Measurements from ENCODE around the gene CSNK2A2.

CSNK2A2 gene

DNA sequence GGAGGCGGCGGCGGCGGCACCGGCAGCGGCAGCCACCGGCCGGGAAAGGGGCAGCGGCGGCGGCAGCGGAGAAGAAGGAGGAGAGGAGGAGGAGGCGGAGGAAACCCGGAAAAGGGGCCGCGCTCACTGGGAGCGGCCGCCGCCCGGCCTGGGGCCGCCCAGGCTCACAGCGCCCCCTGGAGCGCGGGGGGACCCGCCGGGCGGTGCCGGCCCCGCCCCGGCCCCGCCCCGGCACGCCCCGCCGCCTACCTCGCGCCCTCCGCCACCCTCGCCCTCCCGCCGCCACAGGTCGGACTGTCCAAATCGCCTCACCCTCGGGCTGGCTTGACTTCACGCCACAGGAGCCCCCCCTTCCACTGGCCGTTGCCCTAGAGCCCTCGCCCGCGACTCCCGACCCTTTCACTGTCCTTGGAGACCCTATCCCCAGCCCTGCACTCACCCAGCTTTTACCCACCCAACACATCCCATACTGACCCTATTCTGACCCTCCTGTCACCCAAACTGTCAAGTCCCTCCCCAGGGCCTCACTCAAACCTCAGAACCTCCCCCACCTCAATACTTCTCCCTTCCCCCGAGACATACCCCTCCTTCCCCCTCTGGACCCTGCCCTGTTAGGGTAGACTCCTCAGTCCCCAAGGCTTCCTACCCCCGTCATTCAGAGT, at the start of gene CSNK2A2:
CSNK2A2 (minus strand) TSS at position 85 of the 662 bp plus-strand sequence. CDS start 370 bp downstream, outside the sequence.
- in situ Hi-C loops (cut with MboI; ENCODE audit: low sequenced_read_pairs) = no loop called here

DNA sequence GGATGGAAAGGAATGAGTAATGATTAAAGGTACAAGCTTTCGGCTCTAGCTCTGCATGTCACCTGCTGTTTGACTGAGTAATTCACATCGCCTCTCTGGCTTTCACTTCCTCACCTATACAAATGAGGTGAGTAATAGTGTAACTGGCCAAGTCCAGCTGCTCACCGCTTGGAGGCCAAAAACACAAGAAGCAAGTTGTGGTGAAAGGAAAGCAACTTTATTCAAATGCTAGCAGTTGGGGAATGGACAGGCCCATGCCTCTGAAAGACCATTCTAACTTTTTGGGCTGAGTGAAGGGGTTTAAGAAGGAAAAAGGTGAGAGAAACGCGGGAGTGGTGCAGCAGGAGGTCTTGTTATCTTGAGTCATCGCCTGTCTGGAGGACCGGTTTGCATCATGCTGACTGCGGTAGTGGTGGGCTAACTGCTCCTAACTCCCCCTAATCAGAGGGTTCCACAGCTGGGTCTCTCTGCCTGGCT, 45.7 kb upstream of the CSNK2A2 start:
- in situ Hi-C loops (cut with MboI; ENCODE audit: low sequenced_read_pairs) = no loop called here

DNA sequence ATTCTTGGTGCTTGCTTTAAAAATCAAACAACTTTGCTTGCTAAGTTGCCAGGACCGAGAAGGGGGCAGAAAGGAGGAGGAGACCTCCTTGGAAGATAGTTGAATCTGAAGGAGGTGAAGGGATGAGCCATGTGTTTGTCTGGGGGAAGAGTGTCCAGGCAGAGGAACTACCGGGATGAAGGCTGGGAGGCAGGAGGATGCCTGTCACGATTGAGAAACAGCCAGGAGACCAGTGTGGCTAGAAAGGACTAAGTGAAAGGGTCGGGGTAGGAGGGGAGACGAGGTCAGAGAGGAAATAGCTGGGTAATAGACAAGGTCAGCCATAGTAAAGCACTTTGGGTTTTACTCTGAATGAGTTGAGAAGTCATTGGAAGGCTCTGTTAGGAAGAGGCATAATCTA, 38.9 kb upstream of the CSNK2A2 start:
- in situ Hi-C loops (cut with MboI; ENCODE audit: low sequenced_read_pairs) = no loop called here

DNA sequence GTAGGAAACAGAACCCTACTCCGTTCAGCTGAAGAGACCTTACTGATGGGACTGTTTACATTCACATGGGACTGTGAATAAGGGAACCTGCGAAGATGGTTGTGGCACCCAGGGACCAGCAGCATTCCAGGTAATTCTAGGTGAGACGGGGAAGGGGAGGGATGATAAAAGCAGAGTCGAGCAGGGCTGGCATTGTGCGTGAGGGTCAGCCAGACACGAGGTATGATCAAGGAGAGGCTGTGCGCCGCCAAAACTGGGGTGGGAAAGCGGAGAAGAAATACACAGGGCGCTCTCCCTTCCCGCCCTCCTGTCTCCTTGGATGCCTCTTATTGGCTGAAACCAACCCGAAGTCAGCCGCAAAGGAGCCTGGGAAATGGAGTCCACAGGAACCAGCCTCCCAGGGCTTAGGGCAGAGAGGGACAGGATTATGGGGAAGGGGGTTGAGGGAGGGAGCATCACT, 38.4 kb upstream of the CSNK2A2 start:
- in situ Hi-C loops (cut with MboI; ENCODE audit: low sequenced_read_pairs) = no loop called here

DNA sequence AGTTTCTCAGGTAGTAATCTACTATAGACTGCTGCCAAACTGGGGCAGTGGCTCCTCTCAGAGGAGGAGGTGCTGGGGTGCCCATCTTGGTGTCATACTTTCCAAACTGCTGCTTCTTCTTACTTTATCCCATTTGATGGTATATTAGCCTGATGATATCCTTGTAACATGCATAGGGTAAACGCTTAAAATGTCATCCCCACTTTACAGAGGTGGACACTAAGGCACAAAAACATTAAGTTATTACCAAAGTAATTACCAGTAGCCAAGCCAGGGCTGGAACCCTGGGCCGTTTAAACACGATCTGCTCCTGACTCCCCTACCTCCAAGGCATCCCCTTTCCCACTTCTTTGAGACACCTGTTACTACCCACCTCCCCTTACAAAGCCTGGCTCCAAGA, 37.8 kb upstream of the CSNK2A2 start:
- in situ Hi-C loops (cut with MboI; ENCODE audit: low sequenced_read_pairs) = no loop called here

DNA sequence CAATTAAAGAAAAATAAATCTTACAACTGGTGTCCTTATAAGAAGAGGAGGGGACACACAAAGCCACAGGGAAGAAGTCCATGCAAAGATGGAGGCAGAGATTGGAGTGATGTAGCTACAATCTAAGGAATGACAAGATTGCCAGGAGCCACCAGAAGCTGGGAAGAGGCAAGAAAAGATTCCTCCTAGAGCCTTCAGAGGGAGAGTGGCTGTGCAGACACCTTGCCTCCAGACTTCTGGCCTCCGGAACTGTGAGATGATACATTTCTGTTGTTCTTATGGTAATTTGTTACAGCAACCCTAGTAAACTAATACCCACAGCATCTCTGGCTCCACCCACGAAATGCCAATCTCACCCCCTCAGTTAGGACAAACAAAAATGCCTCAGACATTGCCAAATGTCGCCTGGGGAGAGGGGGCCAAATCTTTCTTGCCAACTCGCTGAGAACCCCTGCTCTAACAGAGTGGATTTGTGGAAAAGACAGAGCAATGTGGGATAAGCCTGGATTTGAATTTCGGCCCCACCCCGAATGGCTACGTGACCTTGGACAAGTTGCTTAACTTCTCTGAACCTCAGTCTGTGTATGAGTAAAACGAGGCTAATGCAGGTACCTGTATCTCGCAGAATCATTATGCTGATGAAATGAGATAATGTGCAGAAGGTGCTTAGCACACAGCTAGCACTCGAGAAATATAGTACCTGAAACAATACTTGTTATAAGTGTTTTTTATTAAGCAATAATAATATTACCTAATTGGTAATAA, 37.1 kb upstream of the CSNK2A2 start:
- in situ Hi-C loops (cut with MboI; ENCODE audit: low sequenced_read_pairs) = no loop called here

DNA sequence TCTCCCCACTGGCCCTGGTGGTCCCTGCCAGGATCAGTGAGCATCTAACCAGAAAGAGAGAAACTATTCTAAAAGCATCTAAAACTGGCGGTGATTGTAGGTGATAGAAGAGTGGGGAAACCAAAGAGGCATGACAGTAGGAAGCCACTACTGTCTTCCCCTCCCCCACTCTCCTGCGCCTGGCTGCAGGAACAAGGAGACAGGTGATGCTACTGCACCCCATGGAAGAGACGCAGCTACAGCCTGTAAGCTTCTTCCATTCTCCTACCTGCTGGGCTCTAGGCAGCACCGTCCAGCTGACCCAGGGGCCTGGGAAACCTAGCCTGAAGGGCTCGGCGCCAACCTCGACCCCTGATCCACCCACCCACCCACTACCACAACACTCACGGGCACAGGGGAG, 32.4 kb upstream of the CSNK2A2 start:
- in situ Hi-C loops (cut with MboI; ENCODE audit: low sequenced_read_pairs) = no loop called here

DNA sequence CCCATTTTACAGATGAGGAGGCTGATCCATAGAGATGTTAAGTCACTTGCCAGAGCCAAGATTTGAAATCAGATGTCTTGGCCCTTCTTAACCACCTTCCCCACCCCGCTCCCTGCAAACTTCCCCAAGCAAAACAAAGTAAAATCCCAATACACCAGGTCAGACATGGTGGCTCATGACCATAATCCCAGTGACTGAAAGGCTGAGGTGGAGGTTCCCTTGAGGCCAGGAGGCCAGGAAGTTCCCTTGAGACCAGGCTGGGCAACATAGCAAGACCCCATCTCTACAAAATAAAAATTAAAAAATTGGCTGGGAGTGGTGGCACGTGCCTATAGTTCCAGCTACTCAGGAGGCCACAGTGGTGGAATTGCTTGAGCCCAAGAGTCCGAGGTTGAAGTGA, 28.9 kb upstream of the CSNK2A2 start:
- in situ Hi-C loops (cut with MboI; ENCODE audit: low sequenced_read_pairs) = no loop called here

DNA sequence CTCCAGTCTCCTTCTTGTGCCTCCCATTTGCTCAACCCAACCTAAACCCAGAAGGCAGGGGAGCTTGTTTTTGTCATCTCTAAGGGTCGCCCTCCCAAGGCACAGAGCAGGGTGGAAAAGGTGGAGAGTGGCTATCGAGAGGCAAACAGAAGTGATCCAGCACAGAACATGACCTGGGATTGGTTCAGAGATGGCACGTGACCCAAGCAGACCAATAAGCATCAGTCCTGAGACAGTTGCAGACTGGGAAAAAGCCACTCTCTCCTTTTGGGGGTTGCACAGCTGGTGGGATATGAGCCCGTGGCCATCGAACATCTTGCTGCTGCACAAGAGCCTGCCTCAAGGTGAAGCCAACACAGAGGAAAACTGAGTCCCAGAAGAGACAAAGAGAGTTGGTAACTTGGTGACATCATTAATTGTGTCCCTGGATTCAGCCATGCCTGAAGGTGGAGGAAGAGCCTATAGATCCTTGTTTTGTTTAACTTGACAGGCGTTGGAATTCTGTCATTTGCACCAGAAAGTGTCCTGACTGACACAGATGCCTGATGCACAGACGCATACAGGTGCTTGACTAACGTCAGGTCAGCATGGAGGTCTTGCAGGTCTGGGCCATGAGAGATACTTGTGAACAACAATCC, 28.2 kb upstream of the CSNK2A2 start:
- in situ Hi-C loops (cut with MboI; ENCODE audit: low sequenced_read_pairs) = no loop called here

DNA sequence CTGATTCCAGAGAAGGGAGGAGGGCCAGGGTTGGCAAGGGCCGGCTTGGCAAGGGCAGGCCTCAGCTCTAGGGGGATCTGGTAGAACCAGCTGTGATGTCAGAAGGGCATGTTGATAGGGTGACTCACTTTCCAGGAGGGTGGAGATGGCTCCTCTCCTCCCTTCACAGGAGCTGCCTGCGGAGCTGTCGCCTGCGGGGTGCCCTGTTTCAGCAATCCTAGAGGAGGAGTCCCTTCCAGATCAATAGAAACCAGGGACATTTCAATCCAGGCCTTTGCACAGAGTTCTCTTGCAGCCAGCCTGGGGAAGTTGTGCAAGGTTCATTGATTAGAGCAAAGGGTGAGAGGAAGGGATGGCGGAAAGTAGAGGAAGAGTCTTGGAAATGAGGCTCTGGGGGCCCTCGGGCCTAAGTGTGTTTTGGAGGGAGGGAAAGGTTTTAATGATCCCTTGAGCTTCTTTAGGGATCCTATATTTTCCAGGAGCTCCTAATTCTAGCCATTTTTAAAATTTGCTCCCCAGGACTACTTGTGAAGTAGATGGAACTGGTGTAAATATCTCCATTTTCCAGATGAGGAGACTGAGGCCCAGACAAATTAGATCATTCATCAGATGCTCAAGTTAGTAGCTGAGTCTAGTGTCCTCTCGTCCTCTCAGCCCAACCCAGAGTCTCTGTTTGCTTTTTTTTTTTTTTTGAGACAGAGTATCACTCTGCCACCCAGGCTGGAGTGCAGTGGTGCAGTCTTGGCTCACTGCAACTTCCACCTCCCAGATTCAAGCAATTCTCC, 24.8 kb upstream of the CSNK2A2 start:
- in situ Hi-C loops (cut with MboI; ENCODE audit: low sequenced_read_pairs) = no loop called here

DNA sequence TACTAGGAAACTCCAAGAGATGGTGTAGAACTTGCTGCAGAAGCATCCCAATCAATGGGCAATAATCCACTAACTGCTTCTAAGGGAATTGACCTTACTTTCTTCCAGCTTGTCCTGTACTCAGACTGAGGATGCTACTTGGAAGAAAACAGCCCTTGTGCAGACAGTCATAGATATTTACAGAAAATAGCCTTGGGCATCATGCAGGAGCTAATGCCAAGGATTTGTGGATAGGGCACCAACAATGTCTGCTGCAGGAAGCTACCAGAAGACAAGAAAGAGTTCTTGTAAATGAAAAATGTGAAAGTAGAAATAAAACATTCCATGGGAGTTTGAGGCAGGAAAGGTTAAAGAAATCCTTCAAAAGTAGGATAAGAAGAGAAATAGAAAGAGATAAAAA, 21.5 kb upstream of the CSNK2A2 start:
- in situ Hi-C loops (cut with MboI; ENCODE audit: low sequenced_read_pairs) = no loop called here

DNA sequence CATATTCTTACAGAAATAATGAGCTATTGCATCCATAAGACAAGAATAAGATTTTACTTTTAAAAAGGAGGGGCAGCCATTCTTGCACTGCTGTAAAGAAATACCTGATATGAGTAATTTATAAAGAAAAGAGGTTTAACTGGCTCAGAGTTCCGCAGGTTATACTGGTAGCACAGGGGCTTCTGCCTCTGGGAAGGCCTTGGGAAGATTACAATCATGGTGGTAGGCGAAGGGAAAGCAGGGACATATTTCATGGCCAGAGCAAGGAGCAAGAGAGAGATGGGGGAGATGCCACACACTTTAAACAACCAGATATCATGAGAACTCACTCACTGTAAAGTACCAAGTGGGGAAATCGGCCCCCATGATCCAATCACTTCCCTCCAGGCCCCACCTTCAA, 20.9 kb upstream of the CSNK2A2 start:
- in situ Hi-C loops (cut with MboI; ENCODE audit: low sequenced_read_pairs) = no loop called here

DNA sequence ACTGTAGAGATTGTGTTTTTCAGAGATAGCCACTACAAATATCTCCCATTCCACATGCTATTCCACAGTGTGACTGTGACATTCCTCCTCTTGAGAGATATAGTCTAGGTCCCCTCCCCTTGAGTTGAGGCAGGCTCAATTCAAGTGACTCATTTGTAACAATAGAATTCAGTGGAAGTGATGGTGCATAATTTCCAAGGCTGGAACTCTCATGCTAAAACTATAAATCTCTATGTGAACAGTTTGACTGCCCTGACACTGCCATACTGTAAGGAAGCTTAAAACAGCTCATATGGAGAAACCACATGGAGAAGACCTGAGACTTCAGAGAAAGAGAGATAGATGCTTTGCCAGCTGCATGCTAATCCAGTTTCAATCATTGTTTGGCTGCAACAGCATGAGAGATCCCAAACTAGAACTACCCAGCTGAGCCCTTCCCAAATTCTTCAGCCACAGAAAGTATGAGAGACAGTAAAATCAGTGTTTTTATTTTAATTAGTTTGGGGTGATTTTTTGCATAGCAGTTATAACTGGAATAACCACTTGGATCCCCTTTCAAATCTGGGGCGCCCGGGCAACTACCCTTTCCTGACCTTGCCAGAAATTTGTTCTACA, 19.5 kb upstream of the CSNK2A2 start:
- in situ Hi-C loops (cut with MboI; ENCODE audit: low sequenced_read_pairs) = no loop called here

DNA sequence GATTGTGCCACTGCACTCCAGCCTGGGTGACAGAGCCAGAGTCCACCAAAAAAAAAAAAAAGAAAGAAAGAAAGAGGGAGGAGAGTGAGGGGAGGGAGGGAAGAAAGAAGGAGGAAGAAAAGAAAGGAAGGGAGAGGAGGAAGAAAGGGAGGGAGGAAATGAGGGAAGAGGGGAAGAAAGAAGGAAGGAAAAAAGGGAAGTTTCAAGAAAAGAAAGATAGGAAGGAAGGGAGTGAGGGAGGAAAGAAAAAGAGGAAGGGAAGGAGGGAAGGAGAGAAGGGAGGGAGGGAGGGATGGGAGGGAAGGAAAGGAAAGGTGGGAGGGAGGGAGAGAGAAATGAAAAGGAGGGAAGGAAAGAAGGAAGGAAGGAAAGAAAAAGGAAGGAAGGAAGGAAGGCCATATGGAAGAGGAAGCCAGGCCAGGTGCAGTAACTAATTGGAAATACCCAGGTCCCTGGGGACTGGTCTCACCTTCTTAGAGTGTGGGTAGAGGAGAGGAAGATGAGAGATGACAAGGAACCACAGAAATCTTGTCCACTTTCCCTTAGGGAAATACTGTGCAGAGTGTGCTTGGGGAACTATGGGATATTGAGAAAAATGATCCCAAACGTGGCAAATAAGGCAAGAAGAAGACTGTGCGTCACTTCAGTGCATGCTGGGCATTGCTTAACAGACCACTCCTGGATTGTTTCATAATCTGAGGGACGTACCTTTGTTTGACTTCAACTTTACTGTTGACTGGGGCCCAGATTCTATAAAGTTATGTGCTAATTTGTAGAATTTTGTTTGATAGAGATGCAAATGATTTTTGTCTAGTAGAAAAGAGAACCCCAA, 15.1 kb upstream of the CSNK2A2 start:
- in situ Hi-C loops (cut with MboI; ENCODE audit: low sequenced_read_pairs) = no loop called here

DNA sequence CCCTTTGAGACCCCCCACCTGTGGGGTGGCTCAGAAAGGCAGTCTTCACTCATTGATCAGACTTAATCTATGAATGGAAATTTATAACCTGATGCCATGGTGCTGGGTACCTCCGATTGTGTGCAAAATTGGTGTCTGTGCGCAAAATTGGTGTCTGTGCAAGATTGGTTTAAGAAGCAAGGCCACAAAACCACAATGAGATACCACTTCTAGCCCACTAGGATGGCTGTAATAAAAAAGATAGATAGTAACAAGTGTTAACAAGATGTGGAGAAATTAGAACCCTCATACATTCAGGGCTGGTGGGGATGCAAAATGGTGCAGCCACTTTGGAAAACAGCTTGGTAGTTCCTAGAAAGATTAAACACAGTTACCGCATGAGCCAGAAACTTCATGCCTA, 13.9 kb upstream of the CSNK2A2 start:
- in situ Hi-C loops (cut with MboI; ENCODE audit: low sequenced_read_pairs) = no loop called here

DNA sequence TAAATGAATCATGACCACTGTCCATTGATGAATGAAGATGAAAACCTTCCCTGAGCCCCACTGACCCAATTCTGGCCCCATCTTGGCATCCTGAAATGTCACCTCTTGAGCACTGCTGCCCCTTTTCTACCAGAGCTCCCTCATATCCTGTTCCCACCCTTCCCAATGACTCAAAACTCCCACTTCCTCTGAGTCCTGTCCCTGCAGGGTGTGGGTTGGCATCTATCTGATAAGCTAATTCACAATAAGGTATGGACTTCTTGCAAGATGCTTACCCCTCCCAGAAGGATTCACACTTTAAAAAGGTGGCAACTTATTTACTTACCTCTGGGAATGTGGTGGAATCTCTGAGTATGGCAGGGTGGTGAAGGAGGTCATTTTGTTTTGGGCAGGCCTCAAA, 13.3 kb upstream of the CSNK2A2 start:
- in situ Hi-C loops (cut with MboI; ENCODE audit: low sequenced_read_pairs) = no loop called here

DNA sequence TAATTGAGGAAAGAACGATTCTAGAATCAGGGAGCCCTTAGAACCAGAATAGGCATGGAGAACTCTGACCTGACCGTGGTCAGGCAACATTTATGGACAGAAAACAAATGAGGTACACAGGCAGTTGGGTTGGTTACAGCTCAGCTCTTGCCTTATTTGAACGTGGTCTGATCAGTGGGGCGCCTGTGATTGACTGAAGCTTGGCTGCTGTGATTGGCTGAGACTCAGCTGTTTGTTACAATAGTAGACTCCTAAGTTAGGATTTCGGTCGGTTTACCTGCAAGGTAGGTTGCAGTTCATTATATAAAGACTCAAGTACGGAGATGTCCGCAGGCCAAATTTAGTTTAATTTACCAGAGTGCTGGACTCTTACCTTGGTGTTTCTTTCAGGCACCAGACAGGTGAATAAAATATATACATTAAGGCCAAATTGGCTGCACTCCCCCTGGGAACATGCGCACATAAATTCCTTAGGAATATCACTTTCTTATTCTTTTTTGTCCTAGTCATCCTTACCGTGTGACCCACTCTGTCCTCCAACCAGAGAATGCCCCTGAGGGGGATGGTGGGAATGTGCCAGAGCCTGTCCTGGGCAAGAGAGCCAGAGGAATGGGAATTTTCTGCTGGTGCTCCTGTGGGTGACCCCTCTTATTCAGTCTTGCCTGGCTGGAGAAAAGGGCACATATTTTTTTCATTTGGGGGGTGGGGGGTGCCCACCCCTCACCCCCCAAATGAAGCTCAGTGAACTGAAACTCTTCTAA, 7.5 kb upstream of the CSNK2A2 start:
- in situ Hi-C loops (cut with MboI; ENCODE audit: low sequenced_read_pairs) = no loop called here

DNA sequence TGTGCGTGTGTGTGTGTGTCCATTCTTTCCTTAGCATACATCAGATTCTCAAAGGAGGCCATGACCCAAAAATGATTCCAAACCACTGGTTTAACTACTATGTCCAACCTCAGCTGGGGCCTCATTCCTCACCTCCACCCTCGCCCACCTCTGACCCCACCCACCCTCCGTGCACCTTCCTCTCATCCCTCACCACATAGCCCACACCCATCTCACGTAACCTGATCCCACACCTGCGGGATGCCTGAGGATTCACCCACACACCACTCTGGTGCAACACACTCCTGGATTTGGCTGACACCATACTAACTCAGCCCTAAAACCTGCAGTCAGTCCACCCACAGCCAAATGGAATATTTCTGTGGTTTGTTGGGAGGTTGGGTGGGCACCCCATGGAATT, 3.3 kb upstream of the CSNK2A2 start:
- in situ Hi-C loops (cut with MboI; ENCODE audit: low sequenced_read_pairs) = no loop called here
